PC-9 (cell line): ENCODE measurements around the gene ANKRD9. TPM values are rescaled to one million over a fixed set of nuclear protein-coding genes. Genes with fewer than 3 reads are reported as not detected.
"Not testable (repeated sequence)": the region's sequence is repeated elsewhere in the genome, so short reads cannot be mapped to it uniquely, and the experiment has no call there.

Experiments used
- BruUV-seq: library from RNA; stranded (reverse); fragments of 400-500 nt; replicated peaks from 2 replicates; lab custom pipeline; 2021; lab: Mats Ljungman, UMichigan
- CTCF ChIA-PET: fragments of 300-600 bp; sonication (Branson Sonifier 250); formaldehyde crosslinking; loops from one replicate; lab custom pipeline; 2022; ENCODE audit warnings: antibody characterized with exemption; lab: Charles Lee
- POLR2A ChIA-PET: fragments of 300-600 bp; sonication (Branson Sonifier 250); formaldehyde crosslinking; loops from one replicate; lab custom pipeline; 2022; ENCODE audit warnings: antibody characterized with exemption; ENCODE audit not compliant: unreplicated experiment; lab: Charles Lee
- DNase-seq, 2 experiments: peaks; one replicate each; pipeline versions ENCODE4 v3.0.0 to v3.0.0-alpha.2; 2015 to 2022; ENCODE audit warnings: mixed read lengths in 1 of 2
- H2AFZ ChIP-seq: fragments of 200-600 bp; sonication (generic); 2 replicates; pipeline ENCODE4 v1.8.1; 2017; ENCODE audit warnings: antibody characterized with exemption
- H3F3A ChIP-seq: fragments of 200-600 bp; sonication (generic); 2 replicates; pipeline ENCODE4 v1.8.1; 2017; ENCODE audit warnings: antibody characterized with exemption, mild to moderate bottlenecking, low read depth; ENCODE audit not compliant: insufficient read depth
- H3K27ac ChIP-seq: fragments of 200-600 bp; sonication (generic); 2 replicates; pipeline ENCODE4 v1.6.1; 2016; ENCODE audit warnings: mixed run types
- H3K27me3 ChIP-seq: fragments of 200-600 bp; sonication (generic); 2 replicates; pipeline ENCODE4 v1.6.1; 2016; ENCODE audit warnings: low read depth, mixed run types; ENCODE audit not compliant: insufficient read depth
- H3K36me3 ChIP-seq: fragments of 200-600 bp; sonication (generic); 2 replicates; pipeline ENCODE4 v1.6.1; 2016; ENCODE audit warnings: low read depth, mixed run types
- H3K4me1 ChIP-seq: fragments of 200-600 bp; sonication (generic); replicated peaks from 2 replicates; pipeline ENCODE4 v1.6.1; 2016; ENCODE audit warnings: mixed run types; ENCODE audit not compliant: insufficient read depth
- H3K4me2 ChIP-seq: fragments of 200-600 bp; sonication (generic); 2 replicates; pipeline ENCODE4 v1.6.1; 2017; ENCODE audit warnings: mixed run types
- H3K4me3 ChIP-seq: fragments of 200-600 bp; sonication (generic); 2 replicates; pipeline ENCODE4 v1.6.1; 2016; ENCODE audit warnings: mixed run types
- H3K79me2 ChIP-seq: fragments of 200-600 bp; sonication (generic); 2 replicates; pipeline ENCODE4 v1.6.1; 2017; ENCODE audit warnings: low read depth, mixed run types
- H3K9me2 ChIP-seq: fragments of 200-600 bp; sonication (generic); 2 replicates; pipeline ENCODE4 v1.8.1; 2017; ENCODE audit warnings: mild to moderate bottlenecking; ENCODE audit not compliant: insufficient read depth
- H3K9me3 ChIP-seq: fragments of 200-600 bp; sonication (generic); 2 replicates; pipeline ENCODE4 v1.8.1; 2016; ENCODE audit warnings: low read depth; ENCODE audit not compliant: insufficient read depth
- H4K20me1 ChIP-seq: fragments of 200-600 bp; sonication (generic); 2 replicates; pipeline ENCODE4 v1.8.1; 2017; ENCODE audit not compliant: insufficient read depth
- CTCF ChIP-seq: fragments of 200-600 bp; sonication (generic); conservative IDR thresholded peaks from 2 replicates; pipeline ENCODE4 v1.6.1; 2017; ENCODE audit warnings: mixed run types, antibody characterized with exemption, mild to moderate bottlenecking, moderate library complexity
- EZH2 ChIP-seq: fragments of 200-600 bp; sonication (generic); IDR thresholded peaks from 2 replicates; pipeline ENCODE4 v1.8.0; 2017; ENCODE audit warnings: antibody characterized with exemption, low read depth
- intact Hi-C: fragments of 100-400 bp; cut with micrococcal nuclease; formaldehyde crosslinking; loops from one replicate; pipeline ENCODE4 v1.10.0; 2022; ENCODE audit not compliant: unreplicated experiment
- total RNA-seq: library from RNA; stranded (reverse); gene quantifications from 2 replicates; pipeline ENCODE4 v1.2.3, GENCODE V29; 2021

ANKRD9 gene
- total RNA-seq, 1 experiment from 2014 or later: 44.6 TPM

- Histone ChIP-seq H3F3A (peaks cover 26% of the 10 kb centered on the region), H3K79me2 (no peaks in the 10 kb centered on the region), H4K20me1 (no peaks in the 10 kb centered on the region), H3K4me2 (no peak overlapping the region), H2AFZ (no peak overlapping the region), H3K9me2 (no peaks in the 10 kb centered on the region), H3K9me3 (no peaks in the 10 kb centered on the region), H3K27me3 (peaks cover 14% of the 10 kb centered on the region; the same call in 1 of the 2 replicates), H3K4me1 (peaks cover 21% of the 10 kb centered on the region), H3K27ac (no peak overlapping the region), H3K36me3 (no peaks in the 10 kb centered on the region), H3K4me3 (no peak overlapping the region)
- BruUV-seq: no TSS peak
- intact Hi-C loops: no loop called here
- TF ChIP-seq EZH2 (no peak), CTCF (no peak)
- ChIA-PET CTCF (no interaction called here), POLR2A (no interaction called here)
- no peak for DNase-seq
These were observed 32.2 kb upstream of the ANKRD9 start for GRCh38 chr14:102541771-102542170.

- H3K4me2 ChIP-seq, intact Hi-C loops, H3K4me3 ChIP-seq, H3K79me2 ChIP-seq, POLR2A ChIA-PET, DNase-seq, H3K9me3 ChIP-seq, H2AFZ ChIP-seq, H3K9me2 ChIP-seq, H3K27ac ChIP-seq, BruUV-seq, H3K36me3 ChIP-seq, H4K20me1 ChIP-seq: not testable (repeated sequence)
- Histone ChIP-seq H3K4me1 (peaks cover 21% of the 10 kb centered on the region), H3K27me3 (peaks cover 14% of the 10 kb centered on the region; the same call in 1 of the 2 replicates), H3F3A (peaks cover 26% of the 10 kb centered on the region)
- CTCF ChIA-PET: interaction anchor here (1.3 kb wide), 1 partner anchor 16 kb away, joined by 5 read pairs; no protein-coding TSS in a partner anchor
These were observed 31.5 kb upstream of the ANKRD9 start for GRCh38 chr14:102541029-102541491.

- H3K36me3 ChIP-seq: no peaks in the 10 kb centered on the region
- no peak overlapping the region for H3K4me2 ChIP-seq
- no peak for TF ChIP-seq CTCF
- TF ChIP-seq EZH2: no peak
- H3F3A ChIP-seq: peaks cover 22% of the 10 kb centered on the region
- CTCF ChIA-PET: interaction anchor here (1.3 kb wide), 1 partner anchor 16 kb away, joined by 5 read pairs; no protein-coding TSS in a partner anchor
- H3K79me2 ChIP-seq: no peaks in the 10 kb centered on the region
- H3K27ac ChIP-seq: no peak overlapping the region
- no TSS peak for BruUV-seq
- no peak overlapping the region for H2AFZ ChIP-seq
- H3K9me2 ChIP-seq: no peaks in the 10 kb centered on the region
- H4K20me1 ChIP-seq: no peaks in the 10 kb centered on the region
- POLR2A ChIA-PET: no interaction called here
- peaks cover 21% of the 10 kb centered on the region for H3K4me1 ChIP-seq
- intact Hi-C loops: no loop called here
- H3K9me3 ChIP-seq: no peaks in the 10 kb centered on the region
- H3K4me3 ChIP-seq: no peak overlapping the region
- peaks cover 13% of the 10 kb centered on the region; the same call in 1 of the 2 replicates for H3K27me3 ChIP-seq
- no peak for DNase-seq
These were observed 30.9 kb upstream of the ANKRD9 start for GRCh38 chr14:102540315-102541028.
